Osteocyte (in vitro differentiated cells): ENCODE results near the gene BHLHE41. TPM values are rescaled to one million over a fixed set of nuclear protein-coding genes. Genes with fewer than 3 reads are reported as not detected.

Experiments
- DNase-seq: peaks from one replicate; pipeline ENCODE4 v3.0.0; 2021; ENCODE audit warnings: mixed read lengths; ENCODE audit not compliant: unreplicated experiment; ENCODE audit errors: extremely low spot score
- H3K27ac Mint-ChIP-seq: one replicate; pipeline ENCODE4 v1.8.0; 2021; ENCODE audit warnings: mild to moderate bottlenecking, mixed read lengths; ENCODE audit not compliant: unreplicated experiment
- H3K27me3 Mint-ChIP-seq: one replicate; pipeline ENCODE4 v1.8.0; 2021; ENCODE audit warnings: mixed read lengths; ENCODE audit not compliant: unreplicated experiment
- H3K36me3 Mint-ChIP-seq: one replicate; pipeline ENCODE4 v1.8.0; 2021; ENCODE audit warnings: mixed read lengths; ENCODE audit not compliant: unreplicated experiment
- H3K4me1 Mint-ChIP-seq: one replicate; pipeline ENCODE4 v1.8.0; 2021; ENCODE audit warnings: mixed read lengths; ENCODE audit not compliant: unreplicated experiment
- H3K4me3 Mint-ChIP-seq: one replicate; pipeline ENCODE4 v1.8.0; 2021; ENCODE audit warnings: mild to moderate bottlenecking, moderate library complexity, mixed read lengths; ENCODE audit not compliant: unreplicated experiment
- H3K9me3 Mint-ChIP-seq: one replicate; pipeline ENCODE4 v1.8.0; 2021; ENCODE audit warnings: mixed read lengths; ENCODE audit not compliant: unreplicated experiment
- CTCF ChIP-seq: fragments of 200-600 bp; sonication (generic); IDR thresholded peaks from 2 replicates; pipeline ENCODE4 v1.5.0; 2021; ENCODE audit warnings: antibody characterized with exemption, mild to moderate bottlenecking, moderate library complexity
- total RNA-seq: library from RNA; stranded (reverse); gene quantifications from 2 replicates; pipeline ENCODE4 v1.2.1, GENCODE V29; 2021

Gene BHLHE41
- total RNA-seq, 1 donor from 2014 or later, result 1.1 TPM

GRCh38 chr12:26116829-26117715, 7.8 kb downstream of the BHLHE41 start:
- Mint-ChIP-seq H3K9me3 (no peaks in the 10 kb centered on the region), H3K4me1 (peaks cover 30% of the 10 kb centered on the region), H3K27ac (no peak overlapping the region), H3K36me3 (no peaks in the 10 kb centered on the region), H3K27me3 (peaks cover 19% of the 10 kb centered on the region), H3K4me3 (no peak overlapping the region)
- no peak for TF ChIP-seq CTCF
- DNase-seq, result no peak

GRCh38 chr12:26114720-26115401, 10.0 kb downstream of the BHLHE41 start:
- peak overlapping the region; percentile 88 for H3K27ac Mint-ChIP-seq
- peaks cover 28% of the 10 kb centered on the region for H3K4me1 Mint-ChIP-seq
- TF ChIP-seq CTCF, result no peak
- H3K27me3 Mint-ChIP-seq, result peaks cover 8% of the 10 kb centered on the region
- H3K9me3 Mint-ChIP-seq, result no peaks in the 10 kb centered on the region
- DNase-seq, result no peak
- peak overlapping the region; percentile 77 for H3K4me3 Mint-ChIP-seq
- no peaks in the 10 kb centered on the region for H3K36me3 Mint-ChIP-seq

GRCh38 chr12:26113853-26114719, 10.8 kb downstream of the BHLHE41 start:
- Mint-ChIP-seq H3K4me1 (peaks cover 32% of the 10 kb centered on the region), H3K4me3 (peak overlapping the region; percentile 77)

GRCh38 chr12:26113181-26113654, 11.6 kb downstream of the BHLHE41 start:
- peaks cover 32% of the 10 kb centered on the region for H3K4me1 Mint-ChIP-seq
- H3K36me3 Mint-ChIP-seq, result no peaks in the 10 kb centered on the region

More at GRCh38 chr12:26113853-26114719, 10.8 kb downstream of the BHLHE41 start:
- DNase-seq, result peak; percentile 96
- H3K36me3 Mint-ChIP-seq, result no peaks in the 10 kb centered on the region
- peaks cover 4% of the 10 kb centered on the region for H3K27me3 Mint-ChIP-seq
- H3K27ac Mint-ChIP-seq, result peak overlapping the region; percentile 88
- TF ChIP-seq CTCF, result peak; percentile 38
- H3K9me3 Mint-ChIP-seq, result no peaks in the 10 kb centered on the region

More at GRCh38 chr12:26113181-26113654, 11.6 kb downstream of the BHLHE41 start:
- TF ChIP-seq CTCF, result no peak
- Mint-ChIP-seq H3K27me3 (peaks cover 4% of the 10 kb centered on the region), H3K9me3 (no peaks in the 10 kb centered on the region), H3K4me3 (peak overlapping the region; percentile 77), H3K27ac (no peak overlapping the region)
- no peak for DNase-seq
